Mammary epithelial cell (primary cell): ENCODE results near the gene ZNF384.

Source experiments
- EZH2 ChIP-seq: IDR thresholded peaks from 2 replicates; pipeline ENCODE4 v1.6.1; 2012; ENCODE audit warnings: low read length, inconsistent platforms, borderline replicate concordance
- TF ChIP-seq, protein P1 (sequence below), 2 donors: IDR thresholded peaks in 1 of 2; conservative IDR thresholded peaks in 1 of 2; 2 replicates each; pipeline ENCODE4 v1.5.1; 2011 to 2012; ENCODE audit warnings: inconsistent platforms in 2 of 2, low read length in 2 of 2, mild to moderate bottlenecking in 2 of 2, control low read depth in 1 of 2, low read depth in 1 of 2; ENCODE audit not compliant: insufficient read depth in 1 of 2; ENCODE audit errors: extremely low read depth in 1 of 2

DNA sequence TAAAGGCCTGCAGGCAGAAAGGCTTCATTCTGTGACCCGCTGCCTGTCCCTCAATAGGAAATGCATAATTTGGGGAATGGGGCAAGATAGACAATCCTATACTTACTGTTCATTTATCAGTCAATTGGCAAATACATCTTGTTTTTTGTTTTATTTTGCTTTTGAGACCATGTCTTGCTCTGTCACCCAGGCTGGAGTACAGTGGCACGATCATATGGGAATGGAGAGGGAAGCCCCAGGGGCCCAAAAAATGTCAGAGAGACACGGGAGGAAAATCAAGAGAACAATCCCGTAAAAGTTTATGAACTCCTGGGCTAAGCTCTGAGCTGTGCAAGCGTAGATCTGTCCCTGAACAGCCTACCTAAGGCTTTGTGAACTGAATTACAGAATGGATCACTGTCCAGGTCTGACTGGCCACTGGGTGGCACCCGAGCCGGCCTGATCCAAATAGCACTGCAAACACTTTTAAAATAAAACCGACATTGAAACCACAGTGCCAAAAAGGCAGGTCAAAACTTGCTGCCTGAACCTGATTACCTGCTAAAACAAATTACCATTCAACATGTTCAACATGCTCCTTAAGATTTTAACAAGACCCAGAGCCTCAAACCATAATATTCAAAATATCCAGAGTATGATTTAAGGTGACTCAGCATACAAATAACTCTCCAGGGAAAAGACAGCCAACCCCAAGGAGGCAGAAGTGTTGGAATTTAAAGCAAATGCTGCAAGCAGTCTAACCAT, 46.4 kb upstream of the ZNF384 start:
- TF ChIP-seq, protein P1, sequence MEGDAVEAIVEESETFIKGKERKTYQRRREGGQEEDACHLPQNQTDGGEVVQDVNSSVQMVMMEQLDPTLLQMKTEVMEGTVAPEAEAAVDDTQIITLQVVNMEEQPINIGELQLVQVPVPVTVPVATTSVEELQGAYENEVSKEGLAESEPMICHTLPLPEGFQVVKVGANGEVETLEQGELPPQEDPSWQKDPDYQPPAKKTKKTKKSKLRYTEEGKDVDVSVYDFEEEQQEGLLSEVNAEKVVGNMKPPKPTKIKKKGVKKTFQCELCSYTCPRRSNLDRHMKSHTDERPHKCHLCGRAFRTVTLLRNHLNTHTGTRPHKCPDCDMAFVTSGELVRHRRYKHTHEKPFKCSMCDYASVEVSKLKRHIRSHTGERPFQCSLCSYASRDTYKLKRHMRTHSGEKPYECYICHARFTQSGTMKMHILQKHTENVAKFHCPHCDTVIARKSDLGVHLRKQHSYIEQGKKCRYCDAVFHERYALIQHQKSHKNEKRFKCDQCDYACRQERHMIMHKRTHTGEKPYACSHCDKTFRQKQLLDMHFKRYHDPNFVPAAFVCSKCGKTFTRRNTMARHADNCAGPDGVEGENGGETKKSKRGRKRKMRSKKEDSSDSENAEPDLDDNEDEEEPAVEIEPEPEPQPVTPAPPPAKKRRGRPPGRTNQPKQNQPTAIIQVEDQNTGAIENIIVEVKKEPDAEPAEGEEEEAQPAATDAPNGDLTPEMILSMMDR (conservative IDR thresholded peaks at IDR 0.05 in 1 of 2, IDR thresholded peaks at IDR 0.05 in 1 of 2; ENCODE audit: extremely low read depth in 1 of 2, insufficient read depth in 1 of 2, low read depth in 1 of 2, low read length in 2 of 2): peak; percentile 76 to 81
- TF ChIP-seq EZH2: no peak
